Neutrophil (primary cell): ENCODE data around the gene SH3RF3.

Experiments
- H3K27ac ChIP-seq: fragments of 200-600 bp; sonication (generic); 2 replicates; pipeline ENCODE4 v1.5.1; 2016; ENCODE audit warnings: mild to moderate bottlenecking, moderate library complexity
- H3K27me3 ChIP-seq: fragments of 200-600 bp; sonication (generic); 2 replicates; pipeline ENCODE4 v1.6.0; 2016; ENCODE audit warnings: mild to moderate bottlenecking
- H3K36me3 ChIP-seq: fragments of 200-600 bp; sonication (generic); 2 replicates; pipeline ENCODE4 v1.5.1; 2017
- H3K4me1 ChIP-seq, 2 experiments: fragments of 200-600 bp in 1 of 2; sonication (generic) in 1 of 2; 1 replicate in 1 of 2; 2 replicates in 1 of 2; pipeline versions ENCODE4 v1.5.1 to v1.6.1; 2013 to 2016; ENCODE audit warnings: low read depth in 1 of 2, low read length in 1 of 2, mild to moderate bottlenecking in 1 of 2, moderate library complexity in 1 of 2; ENCODE audit not compliant: control insufficient read depth in 1 of 2, insufficient read depth in 1 of 2
- H3K4me3 ChIP-seq, 2 experiments: fragments of 200-600 bp in 1 of 2; sonication (generic) in 1 of 2; 1 replicate in 1 of 2; 2 replicates in 1 of 2; pipeline ENCODE4 v1.5.1; 2013 to 2016; ENCODE audit warnings: low read depth in 1 of 2, low read length in 1 of 2, mild to moderate bottlenecking in 1 of 2, moderate library complexity in 1 of 2
- H3K9me3 ChIP-seq: fragments of 200-600 bp; sonication (generic); 2 replicates; pipeline ENCODE4 v1.5.1; 2016
- CTCF ChIP-seq: fragments of 200-600 bp; sonication (generic); IDR thresholded peaks from 2 replicates; pipeline ENCODE4 v1.5.1; 2016; ENCODE audit warnings: antibody characterized with exemption

SH3RF3 gene

GRCh38 chr2:109343460-109343859 lies 214.5 kb downstream of the SH3RF3 start:
- Histone ChIP-seq H3K27ac (no peak overlapping the region), H3K4me1 (no peaks in the 10 kb centered on the region), H3K4me3 (no peak overlapping the region), H3K9me3 (no peaks in the 10 kb centered on the region), H3K27me3 (peaks cover 10% of the 10 kb centered on the region), H3K36me3 (no peaks in the 10 kb centered on the region)
- no peak for TF ChIP-seq CTCF

DNA sequence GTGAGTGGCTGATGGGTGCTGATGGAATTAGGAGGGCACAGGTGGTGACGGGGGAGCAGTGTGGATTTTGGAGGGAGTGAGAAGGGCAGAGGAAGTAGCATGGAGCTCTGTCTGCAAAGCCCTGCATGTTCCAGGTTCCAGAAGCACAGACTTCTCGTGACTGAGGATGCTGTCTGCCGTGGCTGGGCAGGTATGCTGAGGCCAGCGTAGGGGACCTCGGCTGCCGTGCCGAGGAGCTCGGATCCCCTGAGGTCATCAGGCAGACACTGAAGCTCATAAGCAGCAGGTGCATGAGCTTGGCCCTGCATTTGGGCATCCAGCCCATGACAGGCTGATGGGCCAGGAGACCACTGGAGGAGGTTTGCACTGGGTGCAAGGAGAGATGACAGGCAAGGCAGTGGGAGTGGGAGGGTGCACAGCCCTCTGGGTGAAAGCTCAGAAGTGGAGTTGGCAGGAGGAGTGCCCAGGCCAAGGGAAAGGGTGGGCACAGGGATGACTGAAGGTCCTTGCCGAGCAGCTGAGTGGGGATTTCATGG lies 215.3 kb downstream of the SH3RF3 start:
- Histone ChIP-seq H3K4me1 (no peaks in the 10 kb centered on the region), H3K4me3 (no peak overlapping the region), H3K27ac (no peak overlapping the region), H3K9me3 (no peaks in the 10 kb centered on the region), H3K36me3 (no peaks in the 10 kb centered on the region), H3K27me3 (peaks cover 18% of the 10 kb centered on the region)
- TF ChIP-seq CTCF, result no peak

DNA sequence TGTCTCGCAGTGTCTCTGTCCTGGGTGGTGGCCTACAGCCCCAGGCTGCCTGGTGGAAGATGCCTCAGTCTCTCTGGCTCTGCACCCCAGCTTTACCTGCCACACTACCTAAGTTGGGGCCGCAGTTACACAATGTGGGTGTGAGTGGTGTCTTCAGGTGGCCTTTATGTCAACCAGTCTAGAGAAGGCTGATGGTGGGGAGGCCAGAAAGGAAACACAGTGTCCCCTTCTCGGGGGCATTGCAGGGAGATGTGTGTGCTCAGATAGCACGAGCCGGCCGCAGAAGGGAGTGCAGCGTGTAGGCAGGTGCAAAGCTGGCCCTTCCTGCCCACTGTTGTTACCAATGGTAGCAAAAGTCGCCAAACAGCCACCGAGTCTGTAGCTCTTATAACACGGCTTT lies 216.1 kb downstream of the SH3RF3 start:
- H3K36me3 ChIP-seq, result no peaks in the 10 kb centered on the region
- no peaks in the 10 kb centered on the region for H3K9me3 ChIP-seq
- H3K27ac ChIP-seq, result no peak overlapping the region
- no peak overlapping the region for H3K4me3 ChIP-seq
- H3K4me1 ChIP-seq, result no peaks in the 10 kb centered on the region
- no peak for TF ChIP-seq CTCF
- peaks cover 25% of the 10 kb centered on the region for H3K27me3 ChIP-seq

GRCh38 chr2:109345653-109346480 lies 216.9 kb downstream of the SH3RF3 start:
- H3K36me3 ChIP-seq, result no peaks in the 10 kb centered on the region
- no peaks in the 10 kb centered on the region for H3K4me1 ChIP-seq
- TF ChIP-seq CTCF, result no peak

DNA sequence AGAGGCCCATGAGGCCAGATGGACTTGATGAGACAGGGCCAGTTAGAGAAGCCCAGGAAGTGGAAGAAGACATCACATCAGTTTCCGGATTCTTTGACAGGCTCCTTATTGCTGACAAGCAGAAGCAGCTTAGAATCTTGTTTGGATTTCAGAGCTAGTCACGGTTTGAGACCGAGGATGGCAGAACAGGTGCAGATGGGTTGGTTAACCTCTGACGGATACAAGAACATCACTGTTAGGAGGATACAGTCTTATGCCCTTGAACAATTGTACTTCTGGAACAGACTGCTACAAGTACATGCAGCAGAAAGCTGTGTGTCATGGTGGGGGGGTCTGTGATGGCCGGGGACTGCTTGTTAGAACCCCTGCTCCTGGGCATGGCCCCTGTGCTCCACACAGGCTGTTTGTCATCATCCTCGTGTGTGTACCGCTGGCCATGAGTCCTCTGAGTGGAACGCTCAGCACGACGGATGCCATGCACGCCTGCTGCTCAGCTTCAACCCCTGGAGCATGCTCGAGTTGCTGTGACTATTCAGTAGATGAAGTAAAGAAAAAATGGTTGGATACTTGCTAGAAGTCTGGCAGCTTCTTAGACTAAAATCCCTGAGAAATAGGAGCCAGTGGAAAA lies 217.7 kb downstream of the SH3RF3 start:
- Histone ChIP-seq H3K4me3 (no peak overlapping the region), H3K27ac (no peak overlapping the region), H3K36me3 (no peaks in the 10 kb centered on the region), H3K4me1 (no peaks in the 10 kb centered on the region), H3K27me3 (peaks cover 41% of the 10 kb centered on the region), H3K9me3 (no peaks in the 10 kb centered on the region)
- TF ChIP-seq CTCF, result no peak

More at GRCh38 chr2:109345653-109346480, 216.9 kb downstream of the SH3RF3 start:
- Histone ChIP-seq H3K9me3 (no peaks in the 10 kb centered on the region), H3K4me3 (no peak overlapping the region), H3K27me3 (peaks cover 33% of the 10 kb centered on the region), H3K27ac (no peak overlapping the region)
